H1 (cell line): ENCODE data around the gene LIX1L. TPM values are rescaled to one million over a fixed set of nuclear protein-coding genes. Genes with fewer than 3 reads are reported as not detected.

Experiments used
- BACH1 ChIP-seq: IDR thresholded peaks from 2 replicates; pipeline ENCODE4 v1.6.1; 2012; ENCODE audit warnings: low read length, improper control_type of control experiment
- CHD7 ChIP-seq: fragments of 300-600 bp; sonication (generic); IDR thresholded peaks from 2 replicates; pipeline ENCODE4 v1.7.1; 2012; ENCODE audit warnings: low read length, moderate library complexity, mild to moderate bottlenecking, inconsistent platforms; ENCODE audit not compliant: insufficient replicate concordance
- CREB1 ChIP-seq: IDR thresholded peaks from 2 replicates; pipeline ENCODE4 v1.6.1; 2012; ENCODE audit warnings: inconsistent platforms
- E2F6 ChIP-seq: IDR thresholded peaks from 2 replicates; pipeline ENCODE4 v1.6.1; 2012; ENCODE audit warnings: inconsistent platforms
- POLR2A ChIP-seq, 2 experiments: IDR thresholded peaks; 1 replicate in 1 of 2; 2 replicates in 1 of 2; pipeline ENCODE4 v1.6.1; 2011; ENCODE audit warnings: low read depth in 2 of 2, low read length in 2 of 2, mild to moderate bottlenecking in 2 of 2; ENCODE audit errors: control extremely low read depth in 1 of 2
- SP4 ChIP-seq: IDR thresholded peaks from 2 replicates; pipeline ENCODE4 v1.6.1; 2012; ENCODE audit warnings: low read length, inconsistent platforms
- SRF ChIP-seq: IDR thresholded peaks from 2 replicates; pipeline ENCODE4 v1.6.1; 2011; ENCODE audit warnings: mild to moderate bottlenecking, low read depth, low read length, moderate library complexity
- TAF1 ChIP-seq: IDR thresholded peaks from 2 replicates; pipeline ENCODE4 v1.6.1; 2011; ENCODE audit warnings: mild to moderate bottlenecking, low read depth, low read length
- TAF7 ChIP-seq: optimal IDR thresholded peaks from 2 replicates; pipeline ENCODE3; 2011; ENCODE audit warnings: low read depth, mild to moderate bottlenecking, inconsistent platforms, low read length, moderate library complexity, borderline replicate concordance
- polyA plus RNA-seq, 7 experiments: library from polyadenylated mRNA; depleted of rRNA in 3 of 7; stranded (reverse) in 5 of 7; unstranded in 2 of 7; fragments of >200 nt in 5 of 7; fragments of 200-250 nt in 2 of 7; gene quantifications; 1 replicate in 5 of 7; 2 replicates in 1 of 7; 4 replicates in 1 of 7; pipeline versions ENCODE4 v1.2.1 to v1.2.3, GENCODE V29; 2011 to 2013; ENCODE audit warnings: missing spikeins in 2 of 7, mixed read lengths in 2 of 7
- total RNA-seq: library from RNA; stranded (reverse); fragmentation: NEBNext Ultra II Directional; extraction: Animal tissue kit (Norgen Biotek cat#: 25700); gene quantifications from 2 replicates; pipeline ENCODE4 v1.2.1, GENCODE V29; 2021

Gene LIX1L
- total and polyA plus RNA-seq, 2 of the 8 experiments (the other 6 are each of a cell fraction or from before 2014, with no cell fraction given) = 2.9 to 3.7 TPM

DNA sequence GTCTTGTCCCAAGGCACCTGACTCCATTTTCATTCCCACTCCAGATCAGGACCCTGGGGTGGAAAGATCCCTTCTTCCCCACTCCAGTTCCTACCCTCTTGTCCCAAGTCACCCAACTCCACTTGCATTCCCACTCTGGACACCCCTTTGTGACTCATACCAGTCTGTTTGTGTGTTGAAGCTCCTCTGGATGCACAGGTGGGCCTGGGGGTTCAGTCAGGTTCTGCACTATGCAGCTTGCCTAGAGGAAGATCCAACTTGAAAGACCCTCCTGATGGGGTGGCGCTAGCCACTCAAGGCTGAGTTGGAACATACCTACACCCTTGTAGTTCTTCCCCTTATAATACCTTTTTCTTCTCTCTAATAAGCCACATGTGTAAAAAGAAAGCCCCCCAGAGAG lies 62.3 kb downstream of the LIX1L start (continued):
- TF ChIP-seq CHD7 (no peak), TAF7 (no peak), POLR2A (IDR thresholded peaks at IDR 0.05; ENCODE audit: control extremely low read depth in 1 of 2, low read depth in 2 of 2, low read length in 2 of 2) (no peak), TAF1 (no peak), E2F6 (no peak), BACH1 (no peak), CREB1 (no peak), SP4 (no peak), SRF (no peak)
